Bone marrow (tissue), 2 donors: ENCODE data around the gene PBRM1.
"Not testable (repeated sequence)": the region's sequence is repeated elsewhere in the genome, so short reads cannot be mapped to it uniquely, and the experiment has no call there.

ENCODE experiments used
- DNase-seq, 2 donors: peaks; one replicate each; lab custom pipeline; 2025; lab: John Stamatoyannopoulos, UW

PBRM1 gene

DNA sequence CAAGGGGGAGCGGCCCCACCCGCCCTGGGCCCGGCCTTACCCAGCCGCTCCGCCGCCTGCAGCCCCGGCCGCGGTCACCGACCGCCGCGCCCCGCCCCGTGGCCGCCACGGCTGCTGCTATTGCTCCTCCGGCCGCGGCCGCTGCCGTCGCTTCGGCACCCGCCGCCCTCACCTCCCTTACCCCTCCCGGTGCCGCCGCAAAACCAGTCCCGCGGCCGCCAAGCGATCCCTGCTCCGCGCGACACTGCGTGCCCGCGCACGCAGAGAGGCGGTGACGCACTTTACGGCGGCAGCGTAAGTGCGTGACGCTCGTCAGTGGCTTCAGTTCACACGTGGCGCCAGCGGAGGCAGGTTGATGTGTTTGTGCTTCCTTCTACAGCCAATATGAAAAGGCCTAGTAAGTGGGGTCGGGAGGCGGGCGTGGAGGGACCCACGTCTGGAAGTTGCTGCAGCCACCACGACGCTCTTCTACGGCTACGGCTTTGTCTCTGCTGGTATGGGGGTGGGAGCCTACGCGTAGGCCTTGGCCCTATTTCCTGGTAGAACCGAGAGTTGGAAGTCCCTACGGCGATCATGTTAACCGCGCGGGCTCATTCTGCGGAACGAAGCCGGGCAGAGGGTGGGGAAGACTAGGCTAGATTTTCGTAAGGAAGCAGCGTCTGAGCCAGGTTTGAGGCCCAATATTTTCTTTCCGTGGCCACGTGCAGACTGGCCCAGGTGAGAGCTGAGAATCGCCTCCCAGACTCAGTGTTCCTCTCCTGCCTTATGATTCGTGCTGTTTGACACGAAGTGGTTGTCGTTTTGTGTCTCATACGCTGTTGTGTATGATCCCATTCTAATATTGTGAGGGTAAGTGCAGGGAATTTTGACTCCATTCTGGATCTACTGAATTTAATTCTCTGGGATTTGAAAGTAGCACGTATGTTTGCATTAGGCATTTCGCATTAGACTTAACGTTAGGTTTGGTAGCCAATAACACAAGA is at the start of gene PBRM1, which contains the start of gene GNL3:
PBRM1 (minus strand) TSS at position 205 of the 983 bp plus-strand sequence.
GNL3 (plus strand) TSS at position 324 of the 983 bp plus-strand sequence; CDS start at position 385, 61 bp downstream.
- peak; percentile 90 to 91 for DNase-seq

DNA sequence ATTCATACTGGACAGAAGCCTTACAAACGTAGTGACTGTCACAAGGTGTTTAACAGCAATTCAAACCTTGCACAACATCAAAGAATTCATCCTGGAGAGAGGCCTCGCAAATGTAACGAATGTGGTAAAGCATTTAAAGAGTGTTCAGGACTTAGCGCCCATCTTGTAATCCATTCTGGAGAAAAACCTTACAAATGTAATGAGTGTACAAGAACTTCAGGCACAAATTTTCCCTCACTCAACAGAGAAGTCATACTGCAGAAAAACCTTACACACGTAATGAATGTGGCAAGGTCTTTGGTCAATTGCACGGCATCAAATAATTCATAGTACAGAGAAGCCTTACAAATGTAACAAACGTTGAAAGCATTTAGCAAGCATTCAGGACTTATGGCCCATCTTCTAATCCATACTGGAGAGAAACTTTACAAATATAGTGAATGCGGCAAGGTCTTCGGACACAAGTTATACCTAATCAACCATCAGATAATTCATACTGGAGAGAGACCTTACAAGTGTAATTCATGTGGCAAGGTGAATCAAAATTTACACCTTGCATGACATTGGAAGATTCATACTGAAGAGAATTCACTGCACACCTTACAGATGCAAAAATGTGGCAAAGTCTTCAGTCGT is 47.7 kb upstream of the PBRM1 start:
- DNase-seq = no peak

DNA sequence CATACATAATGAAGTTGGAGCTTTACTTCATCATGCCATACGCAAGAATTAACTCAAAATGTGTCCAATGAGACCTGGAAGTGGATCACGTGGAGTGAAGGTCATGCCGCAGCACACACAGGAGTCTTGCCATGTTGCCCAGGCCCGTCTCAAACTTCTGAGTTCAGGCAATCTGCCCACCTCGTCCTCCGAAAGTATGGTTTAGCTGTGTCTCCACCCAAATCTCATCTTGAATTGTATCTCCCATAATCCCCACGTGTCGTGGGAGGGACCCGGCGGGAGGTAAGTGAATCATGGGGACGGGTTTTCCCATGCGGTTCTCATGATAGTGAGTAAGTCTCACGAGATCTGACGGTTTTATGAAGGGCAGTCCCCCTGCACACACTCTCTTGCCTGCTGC is 45.9 kb upstream of the PBRM1 start:
- DNase-seq = no peak

DNA sequence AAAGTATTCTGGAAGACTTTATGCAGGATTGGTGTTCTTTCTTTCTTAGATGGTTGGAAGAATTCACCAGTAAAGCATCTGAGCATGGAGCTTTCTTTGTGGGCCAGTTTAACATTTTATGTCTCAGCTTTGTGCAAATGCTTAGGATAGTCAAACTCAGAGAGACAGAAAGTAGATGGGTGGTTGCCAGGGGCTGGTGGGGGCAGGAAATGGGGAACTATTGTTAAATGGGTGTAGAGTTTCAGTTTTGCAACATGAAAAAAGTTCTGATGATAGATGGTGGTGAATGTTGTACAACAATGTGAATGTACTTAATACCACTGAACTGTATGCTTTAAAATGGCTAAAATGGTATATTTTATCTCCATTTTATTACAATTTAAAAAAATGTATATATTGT is 45.0 kb upstream of the PBRM1 start:
- DNase-seq = peak in 1 of 2 donors; percentile 23

DNA sequence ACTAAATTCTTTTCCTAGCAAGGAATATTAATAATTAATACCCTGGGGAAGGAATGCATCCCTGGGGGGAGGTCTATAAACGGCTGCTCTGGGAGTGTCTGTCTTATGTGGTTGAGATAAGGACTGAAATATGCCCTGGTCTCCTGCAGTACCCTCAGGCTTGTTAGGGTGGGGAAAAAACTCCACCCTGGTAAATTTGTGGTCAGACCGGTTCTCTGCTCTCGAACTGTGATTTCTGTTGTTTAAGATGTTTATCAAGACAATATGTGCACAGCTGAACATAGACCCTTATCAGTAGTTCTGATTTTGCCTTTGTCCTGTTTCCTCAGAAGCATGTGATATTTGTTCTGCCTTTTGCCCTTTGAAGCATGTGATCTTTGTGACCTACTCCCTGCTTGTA is 43.0 kb upstream of the PBRM1 start:
- not testable (repeated sequence) for DNase-seq

DNA sequence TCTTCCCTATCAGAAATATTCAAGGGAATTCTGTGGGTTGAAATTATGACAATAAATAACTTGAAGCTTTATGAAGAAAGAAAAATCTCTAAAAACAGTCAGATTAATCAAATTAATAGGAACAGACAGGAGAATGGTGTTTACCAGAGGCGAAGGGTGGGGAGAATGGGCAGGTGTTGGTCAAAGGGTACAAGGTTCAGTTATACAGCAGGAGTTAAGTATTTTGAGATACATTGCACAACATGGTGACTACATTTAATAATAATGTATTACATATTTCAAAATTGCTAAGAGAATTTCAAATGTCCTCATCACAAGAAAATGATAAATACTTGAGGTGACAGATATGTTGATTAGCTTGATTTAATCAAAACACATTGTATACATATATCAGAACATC is 38.8 kb upstream of the PBRM1 start:
- DNase-seq = no peak

DNA sequence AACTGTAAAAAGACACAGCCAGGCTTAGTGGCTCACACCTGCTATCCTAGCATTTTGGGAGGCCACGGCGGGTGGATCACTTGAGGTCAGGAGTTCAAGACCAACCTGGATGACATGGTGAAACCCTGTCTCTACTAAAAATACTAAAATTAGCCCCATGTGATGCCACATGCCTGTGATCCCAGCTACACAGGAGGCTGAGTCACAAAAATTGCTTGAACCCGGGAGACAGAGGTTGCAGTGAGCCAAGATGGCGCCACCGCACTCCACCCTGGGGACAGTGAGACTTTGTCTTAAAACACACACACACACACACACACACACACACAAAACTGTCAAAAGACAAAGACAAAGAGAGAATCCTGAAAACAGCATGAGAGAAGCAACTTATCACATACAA is 38.2 kb upstream of the PBRM1 start:
- DNase-seq = no peak

DNA sequence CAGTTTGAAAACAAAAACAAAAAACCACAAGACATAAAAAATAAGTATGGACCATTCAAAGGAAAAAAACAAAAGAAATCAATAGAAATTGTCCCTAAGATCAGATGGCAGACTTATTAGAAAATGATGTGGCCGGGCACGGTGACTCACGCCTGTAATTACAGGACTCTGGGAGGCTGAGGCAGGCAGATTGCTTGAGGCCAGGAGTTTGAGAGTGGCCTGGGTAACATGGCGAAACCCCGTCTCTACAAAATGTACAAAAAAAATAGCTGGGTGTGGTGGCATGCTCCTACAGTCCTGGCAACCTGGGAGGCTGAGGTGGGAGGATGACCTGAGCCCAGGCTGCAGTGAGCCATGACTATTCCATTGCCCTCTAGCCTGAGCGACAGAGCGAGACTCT is 36.8 kb upstream of the PBRM1 start:
- no peak for DNase-seq

DNA sequence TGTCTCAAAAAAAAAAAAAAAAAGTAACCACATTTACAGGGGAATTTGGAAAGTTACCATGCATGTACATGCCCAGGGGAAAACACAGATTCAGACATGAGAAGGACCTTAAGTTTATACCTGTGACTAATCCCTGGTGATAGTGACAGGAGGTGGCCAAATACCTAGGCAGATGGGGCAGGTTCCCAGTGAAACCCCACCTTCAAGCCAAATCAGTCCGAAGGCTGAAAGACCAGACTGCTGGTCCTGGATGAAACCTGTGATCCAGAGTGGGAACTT is 36.0 kb upstream of the PBRM1 start:
- no peak for DNase-seq

DNA sequence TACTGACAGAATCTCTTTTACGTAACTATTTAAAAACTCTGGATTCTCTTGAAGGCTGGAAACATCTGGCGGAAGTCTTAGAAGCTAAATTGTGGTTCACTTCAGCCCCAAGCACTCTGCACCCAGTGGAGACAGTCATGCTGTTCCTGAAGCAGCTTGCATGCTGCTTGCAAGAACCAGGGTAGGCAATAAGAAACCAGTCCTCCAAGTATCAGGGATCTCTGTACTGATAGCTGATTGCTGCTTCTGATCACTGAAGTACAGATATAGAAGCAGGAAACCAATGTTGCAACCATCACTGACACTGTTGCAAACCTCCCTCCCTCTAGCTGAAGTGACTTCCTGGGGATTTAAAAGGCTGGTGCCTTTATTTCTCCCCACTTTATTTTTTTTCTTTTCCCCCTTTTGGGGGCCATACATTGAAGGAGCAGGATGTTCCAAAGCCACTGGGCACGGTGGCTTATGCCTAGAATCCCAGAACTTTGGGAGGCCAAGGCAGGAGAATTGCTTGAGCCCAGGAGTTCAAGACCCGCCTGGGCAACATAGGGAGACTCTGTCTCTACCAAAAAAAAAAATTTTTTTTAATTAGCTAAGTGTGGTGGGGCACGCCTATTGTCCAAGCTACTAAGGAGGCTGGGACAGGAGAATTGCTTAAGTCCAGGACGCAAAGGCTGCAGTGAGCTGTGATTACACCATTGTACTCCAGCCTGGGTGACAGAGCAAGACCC is 35.5 kb upstream of the PBRM1 start:
- DNase-seq = peak in 1 of 2 donors; percentile 91

DNA sequence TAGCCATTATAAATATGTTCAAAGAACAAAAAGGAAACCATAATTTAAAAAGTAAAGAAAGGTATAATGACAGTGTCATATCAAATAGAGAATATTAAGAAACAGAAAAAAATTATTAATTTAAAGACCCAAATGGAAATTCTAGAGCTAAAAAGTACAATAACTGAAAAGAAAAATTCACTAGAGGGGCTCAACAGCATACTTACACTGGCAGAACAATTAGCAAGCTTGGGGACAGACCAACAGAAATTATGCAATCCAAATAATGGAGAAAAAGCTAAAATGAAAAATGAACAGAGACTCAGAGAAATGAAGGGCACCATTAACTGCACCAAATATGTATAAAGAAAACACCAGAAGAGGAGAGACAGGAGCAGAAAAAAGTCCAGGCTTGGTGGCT is 33.9 kb upstream of the PBRM1 start:
- no peak for DNase-seq

DNA sequence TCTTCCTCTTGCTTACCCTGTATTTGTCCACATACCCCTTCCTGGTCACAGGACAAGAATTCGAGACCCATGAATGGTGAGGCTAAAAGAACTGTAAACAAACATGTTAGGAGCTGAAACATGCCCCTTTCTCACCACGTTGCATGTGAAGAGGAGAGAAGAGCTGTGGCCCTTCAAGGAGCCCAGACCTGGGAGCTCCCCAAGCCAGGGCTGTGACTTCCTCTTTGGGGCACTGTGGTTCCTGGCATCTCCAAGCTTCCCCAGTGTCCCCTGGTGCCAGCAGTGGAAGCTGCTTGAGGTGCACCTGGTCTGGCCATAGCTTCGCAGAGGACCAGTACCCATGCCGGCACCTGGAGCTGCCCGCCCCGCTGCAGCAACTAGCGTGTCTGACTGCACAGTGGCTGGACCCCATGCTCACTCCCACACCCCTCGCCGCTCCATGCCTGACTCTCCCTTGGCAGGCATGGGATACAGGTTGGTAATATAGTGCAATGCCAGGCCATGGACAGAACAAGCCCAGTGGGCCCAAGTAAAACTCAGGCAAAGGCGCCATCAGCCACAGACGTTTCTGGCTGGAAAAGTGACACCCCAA is 30.1 kb upstream of the PBRM1 start:
- no peak for DNase-seq

DNA sequence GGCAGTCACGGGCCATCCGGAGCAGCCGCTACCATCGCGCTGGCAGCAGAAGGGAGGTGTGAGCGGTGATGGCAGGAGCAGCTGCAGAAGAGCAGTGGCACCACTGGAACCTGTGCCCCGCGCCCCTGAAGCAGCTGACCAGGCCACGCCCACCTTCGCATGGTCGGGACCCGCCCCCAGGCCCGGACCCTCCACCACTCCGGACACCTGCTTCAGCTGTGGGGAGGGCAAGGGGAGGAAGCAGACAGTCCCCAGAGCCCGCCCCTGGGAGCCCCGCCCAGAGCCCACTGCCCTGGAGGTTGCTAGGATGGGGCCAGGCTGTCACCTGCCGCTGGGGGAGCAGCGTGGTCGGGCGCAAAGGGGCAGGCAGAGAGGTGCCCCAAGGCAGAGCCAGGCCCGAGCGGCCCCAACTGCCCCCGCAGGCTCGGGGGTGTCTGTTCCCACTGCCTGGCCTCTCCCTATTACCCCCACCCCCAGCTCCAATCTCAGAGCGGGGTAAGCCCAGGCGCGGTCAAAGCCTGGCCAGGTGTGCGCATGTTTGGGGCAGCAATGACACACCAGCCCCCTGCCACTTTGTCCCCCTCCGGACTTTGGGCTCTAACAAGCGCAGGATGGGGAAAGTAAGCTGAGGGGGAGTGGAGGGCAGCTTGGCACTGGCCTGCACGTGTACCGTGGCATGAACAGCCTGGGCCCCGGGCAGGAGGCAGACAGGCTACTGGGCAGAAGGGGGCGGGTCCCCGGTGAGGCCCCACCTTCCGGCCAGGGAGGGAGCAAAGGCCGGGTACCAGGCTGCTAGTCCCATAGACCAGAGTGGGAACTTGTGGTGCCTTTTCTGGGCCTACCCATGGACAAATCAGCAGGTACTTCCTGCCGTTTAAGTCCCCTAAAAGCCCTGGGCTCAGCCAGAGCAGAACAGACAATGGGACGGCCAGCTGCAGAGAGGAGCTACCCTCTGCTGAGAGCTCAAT is 28.9 kb upstream of the PBRM1 start:
- DNase-seq = no peak

DNA sequence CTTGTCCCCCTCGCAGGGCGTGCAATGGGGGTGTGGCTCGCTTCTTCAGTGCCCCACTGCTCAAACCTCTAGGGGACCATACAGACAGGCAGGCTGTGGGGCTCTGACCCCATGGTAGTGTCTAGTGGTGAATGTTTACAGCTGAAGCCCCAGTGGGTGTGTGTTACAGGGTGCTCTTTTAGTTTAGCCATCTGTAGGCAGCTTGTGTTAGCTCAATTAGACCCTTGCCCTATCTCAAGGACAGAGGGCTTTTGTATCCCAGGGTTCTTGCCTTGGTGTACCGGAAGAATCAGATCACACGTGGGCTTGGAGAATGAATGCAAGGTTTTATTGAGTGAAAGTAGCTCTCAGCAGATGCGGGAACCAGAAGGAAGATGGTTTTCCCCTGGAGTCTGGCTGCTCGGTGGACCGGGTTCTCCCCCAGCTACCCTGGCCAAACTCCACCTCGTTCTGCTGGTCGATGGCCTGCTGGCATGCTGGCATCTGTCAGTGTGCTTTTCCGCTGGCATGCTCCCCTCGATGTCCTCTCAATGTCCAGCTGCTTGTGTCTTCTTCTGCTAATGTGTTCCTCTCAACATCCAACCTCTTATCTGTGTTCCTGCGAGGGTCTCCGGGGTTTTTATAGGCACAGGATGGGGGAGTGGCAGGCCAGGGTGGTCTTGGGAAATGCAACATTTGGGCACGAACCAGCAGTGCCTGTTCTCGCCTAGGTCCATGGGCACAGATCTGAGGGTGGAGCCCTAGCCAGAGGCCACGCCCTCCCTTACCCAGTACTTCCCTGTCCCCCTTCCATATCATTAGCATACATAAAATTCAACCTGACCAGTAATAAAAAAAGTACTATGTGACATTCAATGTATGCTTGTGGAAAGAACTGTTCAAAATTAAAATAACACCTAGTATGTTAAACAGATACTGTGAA is 26.8 kb upstream of the PBRM1 start:
- no peak for DNase-seq

DNA sequence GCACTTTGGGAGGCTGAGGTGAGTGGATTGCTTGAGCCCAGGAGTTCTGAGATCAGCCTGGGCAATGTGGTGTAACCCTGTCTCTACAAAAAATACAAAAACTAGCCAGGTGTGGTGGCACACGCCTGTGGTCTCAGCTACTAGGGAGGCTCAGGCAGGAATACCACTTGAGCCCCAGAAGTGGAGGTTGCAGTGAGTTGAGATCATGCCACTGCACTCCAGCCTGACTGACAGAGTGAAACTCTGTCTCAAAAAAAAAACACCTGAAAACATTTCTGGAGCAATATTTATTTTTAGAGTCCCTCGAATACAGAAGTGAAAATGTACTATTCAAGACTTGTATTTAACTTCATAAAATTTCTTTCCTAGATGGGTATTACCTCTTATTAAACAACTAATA is 24.8 kb upstream of the PBRM1 start:
- DNase-seq = no peak

DNA sequence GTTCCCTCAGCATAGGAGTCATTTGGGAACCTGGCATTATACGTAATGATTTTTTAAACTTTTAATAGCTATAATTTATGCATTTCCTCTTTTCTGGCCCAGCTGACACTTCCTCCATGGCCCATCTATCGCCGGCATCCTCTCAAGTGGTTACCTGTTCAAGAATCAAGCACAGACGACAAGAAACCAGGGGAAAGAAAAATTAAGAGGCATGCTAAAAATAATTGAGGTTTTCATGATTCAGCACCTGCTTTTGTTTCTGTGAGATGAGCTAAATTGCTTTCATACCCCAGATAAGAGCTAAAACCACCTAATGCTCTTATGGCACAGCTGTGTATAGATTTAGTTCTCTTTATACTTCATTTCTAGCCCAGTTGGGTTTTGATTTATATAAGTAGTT is 21.9 kb upstream of the PBRM1 start:
- DNase-seq = no peak

DNA sequence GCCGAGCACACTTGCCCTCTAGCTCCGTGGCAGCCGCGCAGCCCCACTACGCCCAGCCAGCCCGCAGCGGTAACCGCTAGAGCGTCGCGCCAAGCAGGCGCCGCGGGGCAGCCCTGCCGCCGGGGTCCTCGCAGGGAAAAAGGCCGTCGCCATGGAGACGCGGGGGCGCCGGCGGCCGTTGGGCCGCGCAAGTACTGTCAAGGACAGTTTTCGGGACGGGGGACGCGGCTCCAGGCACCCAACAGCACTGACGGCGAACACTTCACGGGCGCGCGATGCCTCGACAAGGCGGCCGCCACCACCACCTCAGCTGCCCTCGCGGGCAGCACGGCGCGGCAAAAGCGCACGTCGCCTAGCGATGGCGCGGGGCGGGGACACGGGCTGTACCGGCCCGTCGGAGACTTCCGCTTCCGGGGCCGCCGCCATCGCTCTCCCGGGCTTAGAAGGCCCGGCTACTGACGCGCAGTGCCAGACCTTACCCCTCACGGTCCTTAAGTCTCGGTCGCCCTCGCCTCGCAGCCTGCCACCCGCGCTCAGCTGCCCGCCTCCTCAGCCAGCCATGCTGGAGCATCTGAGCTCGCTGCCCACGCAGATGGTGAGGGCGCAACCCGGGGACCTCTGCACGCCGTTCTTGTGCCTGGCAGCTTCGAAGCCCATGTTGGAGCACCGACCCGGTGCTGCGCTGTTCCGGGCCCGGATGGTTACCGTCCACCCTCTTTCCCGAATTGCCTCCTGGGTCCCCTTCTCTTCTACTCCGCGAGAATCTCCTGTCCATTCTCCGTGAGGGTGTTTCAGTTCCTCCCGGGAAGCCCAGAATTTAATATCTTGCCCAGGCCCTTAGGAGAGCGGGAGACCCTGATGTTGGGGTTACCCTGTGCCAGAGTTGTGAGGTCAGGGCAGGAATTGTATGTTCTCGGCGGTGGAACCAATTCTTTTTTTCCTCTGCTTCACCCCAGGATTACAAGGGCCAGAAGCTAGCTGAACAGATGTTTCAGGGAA is 20.3 kb upstream of the PBRM1 start, which contains the start of the genes GLT8D1 and SPCS1:
GLT8D1 (minus strand) TSS at position 104 of the 999 bp plus-strand sequence. CDS start 5,331 bp downstream, outside the sequence.
SPCS1 (plus strand) TSS at position 419 of the 999 bp plus-strand sequence; CDS start at position 560, 141 bp downstream.
- peak; percentile 73 to 98 for DNase-seq

DNA sequence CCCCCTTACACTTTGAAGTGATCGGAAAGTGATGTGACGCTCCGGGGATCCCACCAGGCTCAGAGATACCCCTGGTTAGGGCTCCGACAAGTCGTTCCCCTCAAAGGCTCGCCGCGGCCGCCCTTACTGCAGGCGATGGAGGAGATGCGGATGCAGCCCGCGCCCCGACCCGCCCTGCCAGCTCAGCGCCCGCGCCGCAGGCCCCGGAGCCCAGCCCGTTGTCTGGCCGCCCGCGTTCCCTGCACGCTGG is 19.6 kb upstream of the PBRM1 start:
- no peak for DNase-seq
